Measurements from ENCODE around the gene PIANP.

The PIANP gene

DNA sequence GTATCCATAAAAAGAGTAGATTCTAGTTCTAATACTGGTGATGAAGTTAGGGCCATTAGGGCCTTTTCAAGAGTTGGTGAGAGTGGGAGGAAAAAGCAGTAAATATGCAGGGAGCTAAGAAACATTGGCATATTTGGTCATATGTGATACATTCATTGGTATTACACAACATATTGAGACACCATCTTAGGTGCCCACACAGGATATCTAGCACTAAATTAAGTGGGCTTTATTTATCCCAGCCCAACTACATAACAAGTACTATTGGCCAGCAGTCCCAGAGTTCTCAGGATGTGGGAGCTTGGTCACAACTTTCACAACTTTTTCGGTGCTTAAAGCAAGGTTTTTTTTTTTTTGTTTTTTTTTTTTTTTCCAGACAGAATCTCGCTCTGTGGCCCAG, 35.7 kb downstream of the PIANP start:
- no peak overlapping the region for H3K27ac Mint-ChIP-seq
- H3K9me3 Mint-ChIP-seq (ENCODE audit: low read depth): no peaks in the 10 kb centered on the region
- H3K4me3 Mint-ChIP-seq: no peak overlapping the region
- H3K36me3 Mint-ChIP-seq: peaks cover 5% of the 10 kb centered on the region
- H3K27me3 Mint-ChIP-seq: no peaks in the 10 kb centered on the region
- H3K4me1 Mint-ChIP-seq (ENCODE audit: low read depth): peaks cover 22% of the 10 kb centered on the region

DNA sequence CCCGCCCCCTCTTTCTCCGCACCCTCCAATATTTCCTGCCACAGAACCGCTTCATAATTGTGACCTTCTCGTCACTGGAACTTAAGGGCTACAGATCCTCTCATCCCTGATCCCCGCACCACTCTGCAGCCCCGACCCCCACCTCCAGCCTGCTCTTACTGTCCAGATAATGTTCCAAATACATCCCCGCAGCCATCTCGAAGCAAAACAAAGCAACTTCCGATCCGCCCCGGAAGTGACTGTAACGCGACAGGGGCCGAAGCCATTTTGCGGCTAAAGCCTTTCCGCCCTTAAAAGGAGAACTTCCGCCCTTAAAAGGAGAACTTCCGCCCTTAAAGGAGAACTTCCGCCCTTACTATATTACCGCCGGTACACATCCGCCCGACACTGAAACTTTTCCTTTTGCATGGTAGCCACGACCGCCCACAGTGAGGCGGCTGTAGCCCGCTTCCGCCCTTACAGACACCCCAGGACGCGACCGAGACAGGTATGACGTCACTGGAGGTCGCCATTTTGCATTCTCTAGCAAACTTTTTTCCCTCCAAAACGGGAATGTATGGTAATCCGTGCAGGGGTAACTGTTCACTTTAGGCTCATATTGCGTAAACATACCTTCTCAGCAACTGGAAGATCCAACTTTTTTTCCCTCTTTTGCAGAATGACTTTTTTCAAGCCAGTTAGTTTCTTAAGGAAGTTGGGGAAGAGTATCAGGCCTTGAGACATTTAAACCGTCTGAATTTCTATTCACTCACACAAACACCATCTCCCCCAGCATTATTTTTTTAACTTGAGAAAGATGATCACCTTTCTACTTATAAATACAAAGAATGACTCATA, 37.5 kb downstream of the PIANP start, which contains the start of gene ING4:
Gene ING4, minus strand, starts transcription at position 214 of the 837 bp plus-strand sequence. Its CDS starts 18 bp downstream, at position 196.
- Mint-ChIP-seq H3K4me3 (peak within 1 kb of the TSS; percentile 96), H3K27me3 (no peaks in the 10 kb centered on the region), H3K4me1 (ENCODE audit: low read depth) (peaks cover 30% of the 10 kb centered on the region), H3K27ac (peak within 1 kb of the TSS; percentile 88), H3K36me3 (peaks cover 5% of the 10 kb centered on the region), H3K9me3 (ENCODE audit: low read depth) (no peaks in the 10 kb centered on the region)

DNA sequence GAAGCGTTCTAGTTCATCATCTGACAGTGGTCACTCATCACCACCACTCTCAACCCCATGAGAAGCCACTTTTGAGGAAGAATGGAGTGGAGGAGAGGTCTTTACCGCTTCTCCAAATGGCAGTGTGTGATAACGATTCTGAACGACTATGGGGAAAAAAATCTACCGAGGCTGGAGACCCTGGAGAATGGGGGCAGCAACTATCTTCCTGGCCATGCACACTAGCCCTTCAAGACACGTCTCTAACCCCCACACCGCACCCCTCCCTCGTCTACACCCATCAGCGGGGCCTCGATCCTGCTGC, 38.1 kb downstream of the PIANP start:
- peaks cover 3% of the 10 kb centered on the region for H3K36me3 Mint-ChIP-seq
- peaks cover 31% of the 10 kb centered on the region for H3K4me1 Mint-ChIP-seq (ENCODE audit: low read depth)
- peak overlapping the region; percentile 88 for H3K27ac Mint-ChIP-seq
- H3K9me3 Mint-ChIP-seq (ENCODE audit: low read depth): no peaks in the 10 kb centered on the region
- H3K4me3 Mint-ChIP-seq: peak overlapping the region; percentile 96
- H3K27me3 Mint-ChIP-seq: no peaks in the 10 kb centered on the region

DNA sequence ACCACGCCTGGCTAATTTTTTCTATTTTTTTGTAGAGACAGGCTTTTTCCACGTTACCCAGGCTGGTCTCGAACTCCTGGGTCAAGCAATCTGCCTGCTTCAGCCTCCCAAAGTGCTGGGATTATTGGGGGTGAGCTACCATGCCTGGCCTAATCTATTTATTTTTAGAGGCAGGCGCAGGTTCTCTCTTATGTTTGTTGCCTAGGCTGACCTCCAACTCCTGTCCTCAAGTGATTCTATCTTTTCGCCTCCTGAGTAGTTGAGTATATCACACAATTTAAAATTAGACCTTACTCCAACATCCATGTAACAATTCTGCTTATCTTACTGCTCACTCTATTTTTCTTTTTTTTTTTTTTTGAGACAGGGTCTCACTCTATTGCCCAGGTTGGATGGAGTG, 46.6 kb downstream of the PIANP start:
- Mint-ChIP-seq H3K36me3 (peaks cover 8% of the 10 kb centered on the region), H3K4me3 (no peak overlapping the region), H3K9me3 (ENCODE audit: low read depth) (no peaks in the 10 kb centered on the region), H3K4me1 (ENCODE audit: low read depth) (peaks cover 11% of the 10 kb centered on the region), H3K27ac (peak overlapping the region; percentile 19), H3K27me3 (no peaks in the 10 kb centered on the region)

DNA sequence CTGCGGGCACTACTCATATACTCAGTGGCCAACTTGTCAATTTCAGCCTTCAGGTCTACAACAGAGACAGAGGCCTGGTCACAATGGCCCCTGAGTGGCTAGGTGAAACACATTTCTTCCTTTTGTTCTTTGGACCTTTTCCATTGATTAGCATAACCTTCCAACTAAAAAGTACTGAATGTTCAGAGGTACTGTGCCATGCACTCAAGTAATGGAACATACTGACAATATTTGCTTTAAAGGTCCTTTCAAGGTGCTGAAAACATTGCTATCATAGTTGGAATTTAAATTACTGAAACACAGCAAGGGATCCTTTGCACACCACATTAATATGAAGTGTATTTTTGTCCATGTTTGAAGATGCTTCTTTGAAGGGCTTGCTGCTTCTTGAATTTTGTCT, 47.3 kb downstream of the PIANP start:
- Mint-ChIP-seq H3K36me3 (peaks cover 5% of the 10 kb centered on the region), H3K4me3 (no peak overlapping the region), H3K27ac (no peak overlapping the region), H3K27me3 (no peaks in the 10 kb centered on the region), H3K4me1 (ENCODE audit: low read depth) (peaks cover 6% of the 10 kb centered on the region), H3K9me3 (ENCODE audit: low read depth) (no peaks in the 10 kb centered on the region)

DNA sequence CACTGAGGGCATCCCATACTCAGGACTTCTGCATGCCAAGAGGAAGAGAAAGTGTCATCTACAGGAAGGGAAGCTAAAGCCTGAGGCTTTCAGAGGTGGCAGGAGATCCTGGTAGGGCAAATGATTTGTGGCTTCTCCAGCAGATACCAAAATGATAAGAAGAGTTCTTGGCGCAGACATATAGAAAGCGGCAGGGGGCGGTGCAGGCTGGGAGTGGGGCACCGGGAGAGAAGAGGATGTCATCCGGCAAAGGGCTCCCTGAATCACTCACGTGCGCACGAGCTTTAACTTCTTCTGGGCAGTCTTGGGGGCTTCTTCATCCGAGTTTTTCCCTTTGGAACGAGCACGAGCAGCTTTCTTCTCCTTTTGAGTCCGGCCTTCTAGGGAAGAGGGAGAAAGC, 48.2 kb downstream of the PIANP start:
- Mint-ChIP-seq H3K4me1 (ENCODE audit: low read depth) (peaks cover 1% of the 10 kb centered on the region), H3K27ac (peak overlapping the region; percentile 11), H3K27me3 (no peaks in the 10 kb centered on the region), H3K9me3 (ENCODE audit: low read depth) (no peaks in the 10 kb centered on the region), H3K36me3 (peaks cover 5% of the 10 kb centered on the region), H3K4me3 (no peak overlapping the region)

DNA sequence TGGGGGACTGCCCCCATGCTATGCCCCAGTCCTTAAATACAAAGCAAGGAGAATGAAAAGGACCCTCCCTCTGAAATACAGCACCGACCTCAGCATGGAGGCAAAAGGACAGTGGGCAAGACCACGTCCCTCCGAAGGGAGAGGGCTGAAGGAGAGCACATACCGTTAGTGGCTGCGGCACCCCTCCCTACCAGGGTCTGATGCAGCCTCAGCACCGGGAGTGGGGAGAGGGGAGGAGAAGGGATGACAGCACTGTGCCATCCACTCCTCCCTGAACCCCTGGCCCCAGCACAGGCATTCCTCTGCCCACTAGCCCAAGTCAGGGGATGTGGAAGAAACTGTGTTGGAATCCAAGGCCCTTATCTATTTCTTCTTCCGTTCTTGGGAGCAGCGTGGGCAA, 49.8 kb downstream of the PIANP start:
- Mint-ChIP-seq H3K9me3 (ENCODE audit: low read depth) (no peaks in the 10 kb centered on the region), H3K4me3 (no peak overlapping the region), H3K36me3 (peaks cover 5% of the 10 kb centered on the region), H3K27ac (no peak overlapping the region), H3K4me1 (ENCODE audit: low read depth) (peaks cover 8% of the 10 kb centered on the region), H3K27me3 (no peaks in the 10 kb centered on the region)

DNA sequence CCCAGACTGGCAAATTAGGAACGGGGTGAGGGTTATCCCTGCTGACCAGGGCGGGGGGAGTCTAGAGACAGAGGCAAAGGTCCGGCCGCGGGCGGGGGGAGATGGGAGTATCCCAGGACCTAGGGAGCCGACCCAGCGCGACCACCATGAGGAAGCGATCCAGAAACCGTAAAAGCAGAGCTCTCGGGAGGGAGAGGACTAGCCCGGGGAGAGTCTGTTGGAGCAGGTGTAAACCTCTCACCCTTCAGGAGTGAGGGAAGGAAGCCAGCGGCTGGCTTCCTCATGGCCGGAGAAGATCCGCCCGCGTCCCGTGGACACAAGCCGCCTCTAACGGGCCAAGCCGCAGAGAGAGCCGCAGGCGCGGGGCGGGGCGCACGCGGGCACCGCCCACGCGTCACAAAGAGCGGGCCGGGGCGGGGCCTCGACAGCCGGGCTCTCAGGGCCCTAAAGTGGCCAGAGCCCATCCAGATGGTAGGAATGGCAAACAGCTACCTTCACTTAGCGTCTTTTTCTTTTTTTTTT, 53.5 kb downstream of the PIANP start, which contains the start of gene ACRBP:
Gene ACRBP, minus strand, starts transcription at position 350 of the 522 bp plus-strand sequence. Its CDS starts 66 bp downstream, at position 284.
- Mint-ChIP-seq H3K9me3 (ENCODE audit: low read depth) (peaks cover 11% of the 10 kb centered on the region), H3K27me3 (no peaks in the 10 kb centered on the region), H3K4me3 (peak within 1 kb of the TSS; percentile 80), H3K27ac (peak within 1 kb of the TSS; percentile 37), H3K4me1 (ENCODE audit: low read depth) (peaks cover 11% of the 10 kb centered on the region), H3K36me3 (peaks cover 15% of the 10 kb centered on the region)

DNA sequence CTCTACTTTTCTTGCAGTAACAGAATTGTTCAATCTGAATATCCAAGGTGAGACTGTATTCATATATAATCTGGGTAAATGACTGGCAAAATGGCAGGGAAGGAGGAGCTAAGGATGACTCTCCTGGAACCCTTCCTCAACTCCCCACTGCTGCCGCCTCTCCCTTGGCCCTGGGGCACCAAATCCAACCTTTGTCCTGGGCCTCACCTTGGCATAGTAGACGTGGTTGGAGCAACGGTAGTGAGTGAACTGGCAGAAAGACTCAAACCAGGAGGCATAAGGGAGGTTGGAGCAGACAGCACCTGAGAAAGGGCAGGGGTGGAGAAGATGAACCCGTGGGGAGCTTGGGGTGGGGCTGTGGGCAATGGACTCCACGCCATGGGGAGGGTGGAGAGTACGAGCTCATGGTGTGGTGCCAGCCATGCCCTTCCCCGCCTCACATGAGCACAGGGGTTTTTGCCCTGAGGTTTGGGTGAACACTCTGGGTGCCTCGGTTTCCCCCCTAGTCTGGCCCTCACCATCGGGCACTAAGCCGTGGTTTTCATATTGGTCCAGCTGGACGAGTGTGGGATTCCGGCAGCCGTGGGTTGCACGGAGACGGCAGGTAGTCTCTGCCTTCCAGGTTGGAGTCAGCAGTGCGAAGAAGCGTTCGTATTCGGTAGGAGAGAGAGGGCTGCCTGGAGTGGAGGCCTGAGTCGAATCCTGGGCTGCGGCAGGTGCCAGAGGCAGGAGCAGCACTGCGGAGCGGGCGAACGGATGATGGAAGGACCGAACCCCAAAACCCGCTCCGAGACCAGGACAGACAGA, 54.1 kb downstream of the PIANP start:
- Mint-ChIP-seq H3K9me3 (ENCODE audit: low read depth) (peaks cover 11% of the 10 kb centered on the region), H3K27ac (peak overlapping the region; percentile 37), H3K4me3 (peak overlapping the region; percentile 80), H3K4me1 (ENCODE audit: low read depth) (peaks cover 11% of the 10 kb centered on the region), H3K27me3 (no peaks in the 10 kb centered on the region), H3K36me3 (peaks cover 13% of the 10 kb centered on the region)

DNA sequence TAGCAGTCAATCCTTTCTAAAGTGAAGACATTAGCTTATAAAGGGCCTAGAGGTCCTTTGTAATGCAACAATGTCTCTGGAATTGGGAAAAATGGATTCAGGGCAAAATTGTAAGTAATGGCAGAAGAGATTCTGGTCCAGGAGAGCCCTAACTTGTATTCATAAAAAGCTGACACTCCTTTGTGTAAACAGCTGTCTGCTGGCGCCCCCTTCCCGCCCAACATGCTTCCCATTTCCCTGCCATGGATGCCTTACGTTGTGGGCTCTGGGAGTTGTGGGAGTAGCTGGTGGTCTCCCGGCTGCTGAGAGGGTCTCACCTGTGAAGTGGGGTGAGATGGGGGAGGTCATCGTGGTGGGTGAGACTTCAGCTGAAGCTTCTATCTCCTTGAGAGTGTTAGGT, 55.7 kb downstream of the PIANP start:
- H3K4me1 Mint-ChIP-seq (ENCODE audit: low read depth): peaks cover 11% of the 10 kb centered on the region
- H3K36me3 Mint-ChIP-seq: peaks cover 13% of the 10 kb centered on the region
- no peak overlapping the region for H3K4me3 Mint-ChIP-seq
- H3K9me3 Mint-ChIP-seq (ENCODE audit: low read depth): peaks cover 11% of the 10 kb centered on the region
- H3K27ac Mint-ChIP-seq: no peak overlapping the region
- no peaks in the 10 kb centered on the region for H3K27me3 Mint-ChIP-seq

DNA sequence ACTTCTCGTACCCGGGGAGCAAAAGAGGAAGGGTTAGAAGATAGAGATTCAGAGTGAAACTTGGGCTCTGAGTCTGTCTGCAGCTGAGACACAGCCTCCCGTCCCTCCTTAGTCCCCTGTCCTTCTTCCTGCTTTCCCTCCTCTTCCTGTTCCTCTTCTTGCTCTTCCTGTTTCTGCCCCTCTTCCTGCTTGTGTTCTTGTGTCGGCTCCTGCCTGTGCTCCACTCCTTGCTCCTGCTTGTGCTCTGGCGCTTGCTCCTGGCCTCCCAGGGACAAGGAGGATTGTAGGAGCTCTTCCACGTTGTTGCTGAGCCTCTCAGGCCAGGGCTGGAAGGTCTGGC, 56.4 kb downstream of the PIANP start:
- Mint-ChIP-seq H3K27me3 (no peaks in the 10 kb centered on the region), H3K9me3 (ENCODE audit: low read depth) (peaks cover 11% of the 10 kb centered on the region), H3K27ac (no peak overlapping the region), H3K4me3 (no peak overlapping the region), H3K4me1 (ENCODE audit: low read depth) (peaks cover 11% of the 10 kb centered on the region), H3K36me3 (peaks cover 13% of the 10 kb centered on the region)

All from activated naive CD8-positive, alpha-beta T cell (primary cell).